MM.1S (cell line): ENCODE results near the gene PCDH1.

ENCODE experiments used
- DNase-seq: peaks from one replicate; pipeline ENCODE4 v3.0.0-alpha.2; 2015
- H2AFZ ChIP-seq: fragments of 300-600 bp; sonication (generic); 2 replicates; pipeline ENCODE4 v1.6.0; 2016; ENCODE audit warnings: antibody characterized with exemption, low read length
- H3F3A ChIP-seq: fragments of 300-600 bp; sonication (generic); 2 replicates; pipeline ENCODE4 v1.6.1; 2016; ENCODE audit warnings: mild to moderate bottlenecking, antibody characterized with exemption, low read length, moderate library complexity, mixed read lengths; ENCODE audit not compliant: insufficient read depth
- H3K27ac ChIP-seq: fragments of 300-600 bp; sonication (generic); 2 replicates; pipeline ENCODE4 v1.5.1; 2016; ENCODE audit warnings: mild to moderate bottlenecking, low read length
- H3K27me3 ChIP-seq: fragments of 300-600 bp; sonication (generic); replicated peaks from 2 replicates; pipeline ENCODE4 v1.6.0; 2016; ENCODE audit warnings: low read length; ENCODE audit not compliant: insufficient read depth
- H3K36me3 ChIP-seq: fragments of 300-600 bp; sonication (generic); replicated peaks from 2 replicates; pipeline ENCODE4 v1.6.1; 2016; ENCODE audit warnings: mild to moderate bottlenecking, low read length, mixed read lengths; ENCODE audit not compliant: insufficient read depth
- H3K4me1 ChIP-seq: fragments of 300-600 bp; sonication (generic); 2 replicates; pipeline ENCODE4 v1.6.1; 2016; ENCODE audit warnings: low read length, mixed read lengths
- H3K4me2 ChIP-seq: fragments of 300-600 bp; sonication (generic); 2 replicates; pipeline ENCODE4 v1.6.0; 2016; ENCODE audit warnings: low read depth, low read length
- H3K4me3 ChIP-seq: fragments of 300-600 bp; sonication (generic); 2 replicates; pipeline ENCODE4 v1.5.1; 2016; ENCODE audit warnings: low read length, mixed read lengths
- H3K79me2 ChIP-seq: fragments of 300-600 bp; sonication (generic); 2 replicates; pipeline ENCODE4 v1.6.1; 2016; ENCODE audit warnings: mixed run types, low read length, mixed read lengths
- H3K9ac ChIP-seq: fragments of 300-600 bp; sonication (generic); 2 replicates; pipeline ENCODE4 v1.6.1; 2016; ENCODE audit warnings: low read length, mixed read lengths
- H3K9me2 ChIP-seq: fragments of 300-600 bp; sonication (generic); replicated peaks from 2 replicates; pipeline ENCODE4 v1.6.1; 2016; ENCODE audit warnings: mild to moderate bottlenecking, low read length, mixed read lengths; ENCODE audit not compliant: insufficient read depth
- H3K9me3 ChIP-seq: fragments of 300-600 bp; sonication (generic); replicated peaks from 2 replicates; pipeline ENCODE4 v1.6.1; 2016; ENCODE audit warnings: mild to moderate bottlenecking, low read length, mixed read lengths; ENCODE audit not compliant: insufficient read depth
- H4K20me1 ChIP-seq: fragments of 300-600 bp; sonication (generic); 2 replicates; pipeline ENCODE4 v1.6.1; 2016; ENCODE audit warnings: mild to moderate bottlenecking, low read length, moderate library complexity, mixed read lengths; ENCODE audit not compliant: insufficient read depth
- EZH2 ChIP-seq: fragments of 300-600 bp; sonication (generic); optimal IDR thresholded peaks from 2 replicates; pipeline ENCODE3; 2017; ENCODE audit warnings: low read depth, mild to moderate bottlenecking, antibody characterized with exemption, low read length, mixed read lengths
- EZH2phosphoT487 ChIP-seq: fragments of 300-600 bp; sonication (generic); IDR thresholded peaks from 2 replicates; pipeline ENCODE4 v1.6.1; 2018; ENCODE audit warnings: antibody characterized with exemption, low read length
- TF ChIP-seq, protein P1 (sequence below): fragments of 300-600 bp; sonication (generic); IDR thresholded peaks from 2 replicates; pipeline ENCODE4 v1.5.1; 2016; ENCODE audit warnings: antibody characterized with exemption, low read length, mixed read lengths

Gene PCDH1

DNA sequence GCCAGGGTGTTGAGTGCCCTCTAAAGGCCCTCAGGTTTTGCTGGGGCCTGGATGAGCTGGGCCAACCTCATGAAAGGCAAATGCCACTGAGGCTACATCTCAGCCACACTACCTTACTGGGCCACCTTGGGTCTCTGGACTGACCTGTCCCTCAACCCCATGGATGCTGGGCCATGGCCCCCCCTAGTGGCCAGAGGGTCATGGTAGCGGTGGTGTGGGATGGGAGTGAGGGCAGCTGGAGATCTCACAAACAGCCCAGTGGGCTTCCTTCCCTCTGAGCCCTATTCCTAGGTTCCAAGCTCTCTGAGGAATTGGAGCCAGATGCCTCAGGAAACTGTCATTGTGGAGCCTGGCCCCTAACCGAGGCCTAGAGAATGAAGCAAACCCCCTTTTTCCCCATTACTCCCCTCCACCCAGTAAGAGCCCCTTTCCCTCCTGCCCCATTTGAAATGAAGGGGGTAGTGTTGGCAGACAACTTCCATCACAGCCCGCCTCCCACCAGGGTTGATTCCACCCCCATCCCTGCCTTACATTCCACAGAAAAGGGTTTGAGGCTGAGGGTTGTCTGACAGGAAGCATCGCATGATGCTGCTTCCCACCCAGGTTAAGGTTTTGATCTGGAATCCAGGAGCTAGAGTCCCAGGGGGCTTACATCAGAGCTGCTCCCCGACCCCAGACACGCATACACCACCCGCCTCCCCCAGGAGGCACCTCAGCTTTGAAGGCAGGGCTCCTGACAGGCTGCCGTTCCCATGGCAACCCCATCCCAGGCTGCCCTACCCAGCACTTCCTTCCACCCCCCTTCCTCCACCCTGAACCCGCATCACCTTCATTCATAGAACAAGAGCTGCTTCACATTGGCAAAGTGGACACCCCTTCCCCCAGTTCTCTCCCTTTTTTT lies 63.9 kb downstream of the PCDH1 start:
- TF ChIP-seq, protein P1, sequence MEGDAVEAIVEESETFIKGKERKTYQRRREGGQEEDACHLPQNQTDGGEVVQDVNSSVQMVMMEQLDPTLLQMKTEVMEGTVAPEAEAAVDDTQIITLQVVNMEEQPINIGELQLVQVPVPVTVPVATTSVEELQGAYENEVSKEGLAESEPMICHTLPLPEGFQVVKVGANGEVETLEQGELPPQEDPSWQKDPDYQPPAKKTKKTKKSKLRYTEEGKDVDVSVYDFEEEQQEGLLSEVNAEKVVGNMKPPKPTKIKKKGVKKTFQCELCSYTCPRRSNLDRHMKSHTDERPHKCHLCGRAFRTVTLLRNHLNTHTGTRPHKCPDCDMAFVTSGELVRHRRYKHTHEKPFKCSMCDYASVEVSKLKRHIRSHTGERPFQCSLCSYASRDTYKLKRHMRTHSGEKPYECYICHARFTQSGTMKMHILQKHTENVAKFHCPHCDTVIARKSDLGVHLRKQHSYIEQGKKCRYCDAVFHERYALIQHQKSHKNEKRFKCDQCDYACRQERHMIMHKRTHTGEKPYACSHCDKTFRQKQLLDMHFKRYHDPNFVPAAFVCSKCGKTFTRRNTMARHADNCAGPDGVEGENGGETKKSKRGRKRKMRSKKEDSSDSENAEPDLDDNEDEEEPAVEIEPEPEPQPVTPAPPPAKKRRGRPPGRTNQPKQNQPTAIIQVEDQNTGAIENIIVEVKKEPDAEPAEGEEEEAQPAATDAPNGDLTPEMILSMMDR = peak; percentile 60
- no peak for TF ChIP-seq EZH2
- no peaks in the 10 kb centered on the region for H3K4me1 ChIP-seq
- H3K79me2 ChIP-seq = no peaks in the 10 kb centered on the region
- no peaks in the 10 kb centered on the region for H3K27me3 ChIP-seq
- DNase-seq = no peak
- H3F3A ChIP-seq = no peaks in the 10 kb centered on the region
- H4K20me1 ChIP-seq = no peaks in the 10 kb centered on the region
- H3K27ac ChIP-seq = no peak overlapping the region
- no peaks in the 10 kb centered on the region for H3K36me3 ChIP-seq
- H3K4me2 ChIP-seq = no peak overlapping the region
- no peak overlapping the region for H3K4me3 ChIP-seq
- H3K9me3 ChIP-seq = no peaks in the 10 kb centered on the region
- no peak overlapping the region for H2AFZ ChIP-seq
- no peak overlapping the region for H3K9ac ChIP-seq
- H3K9me2 ChIP-seq = no peaks in the 10 kb centered on the region

DNA sequence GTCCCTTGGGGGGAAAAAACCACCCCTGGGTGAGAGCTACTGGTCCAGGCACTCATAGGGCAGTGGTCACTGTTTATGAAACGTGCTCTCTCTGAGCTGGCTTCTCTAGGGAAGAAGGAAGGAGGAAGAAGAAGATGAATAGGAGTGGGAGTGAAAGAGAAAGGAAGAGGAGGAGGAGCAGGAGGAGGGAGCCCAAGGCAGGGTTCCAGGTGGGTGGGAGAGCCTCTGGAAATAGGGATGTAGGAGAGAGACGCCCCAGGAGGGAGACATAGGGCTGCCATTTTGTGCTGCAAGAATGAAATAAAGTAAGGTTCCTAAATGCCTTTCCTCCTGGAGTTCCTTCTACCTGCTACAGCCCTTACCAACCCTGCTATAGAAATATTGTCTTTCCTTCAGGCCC lies 65.7 kb downstream of the PCDH1 start:
- H3K4me2 ChIP-seq = no peak overlapping the region
- H3F3A ChIP-seq = no peaks in the 10 kb centered on the region
- TF ChIP-seq, protein P1 = no peak
- no peak for TF ChIP-seq EZH2
- TF ChIP-seq EZH2phosphoT487 = no peak
- no peaks in the 10 kb centered on the region for H3K27me3 ChIP-seq
- H3K9me2 ChIP-seq = no peaks in the 10 kb centered on the region
- H3K27ac ChIP-seq = no peak overlapping the region
- no peak overlapping the region for H3K9ac ChIP-seq
- no peaks in the 10 kb centered on the region for H4K20me1 ChIP-seq
- no peaks in the 10 kb centered on the region for H3K36me3 ChIP-seq
- no peak overlapping the region for H2AFZ ChIP-seq
- no peak overlapping the region for H3K4me3 ChIP-seq
- no peaks in the 10 kb centered on the region for H3K9me3 ChIP-seq
- H3K4me1 ChIP-seq = no peaks in the 10 kb centered on the region
- DNase-seq = no peak
- H3K79me2 ChIP-seq = no peaks in the 10 kb centered on the region

DNA sequence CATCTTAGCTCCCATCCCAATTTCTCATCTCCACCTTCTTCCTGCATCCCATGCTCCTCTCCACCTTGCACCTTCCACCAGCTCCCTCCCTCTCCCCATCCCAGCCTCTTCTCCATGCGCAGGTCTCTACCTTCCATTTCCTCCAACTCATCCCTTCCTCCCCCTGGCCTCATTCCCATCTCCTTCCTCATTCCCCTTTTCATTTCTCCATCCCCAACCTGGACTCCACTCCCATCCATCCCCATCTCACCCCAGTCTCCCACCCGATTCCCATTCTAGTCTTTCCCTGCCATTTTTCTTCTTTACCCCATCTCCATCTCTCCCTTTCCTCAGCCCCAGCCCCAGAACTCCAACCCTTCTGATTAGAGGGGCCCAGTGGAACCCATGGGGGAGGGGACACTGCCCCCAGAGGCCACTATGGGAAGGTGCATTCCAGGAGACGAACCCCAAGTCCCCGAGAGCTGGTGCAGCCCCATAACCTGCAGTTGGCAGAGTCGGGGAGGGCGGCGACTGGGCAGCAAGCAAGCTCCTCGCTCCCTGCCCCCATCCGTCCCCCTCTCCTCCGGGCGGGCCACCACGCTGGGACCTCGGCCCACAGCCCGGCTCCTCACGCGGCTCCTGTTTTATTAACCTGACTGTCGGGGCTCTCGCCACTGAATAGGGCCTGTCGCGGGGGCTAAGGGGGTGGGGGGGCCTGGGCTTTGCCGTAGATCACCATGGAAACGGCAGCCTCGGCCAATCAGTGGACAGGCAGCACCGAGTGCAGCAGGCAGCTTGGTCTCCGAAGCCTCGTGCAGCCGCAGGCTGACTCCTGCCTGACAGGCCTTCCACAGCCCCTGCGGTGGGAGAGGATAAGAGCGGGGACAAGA lies 66.7 kb downstream of the PCDH1 start:
- H3K4me2 ChIP-seq = no peak overlapping the region
- no peaks in the 10 kb centered on the region for H3K79me2 ChIP-seq
- no peaks in the 10 kb centered on the region for H3K27me3 ChIP-seq
- no peak overlapping the region for H3K4me3 ChIP-seq
- no peak overlapping the region for H2AFZ ChIP-seq
- DNase-seq = peak; percentile 12
- H3K9me2 ChIP-seq = no peaks in the 10 kb centered on the region
- H3F3A ChIP-seq = no peaks in the 10 kb centered on the region
- H3K36me3 ChIP-seq = no peaks in the 10 kb centered on the region
- no peak overlapping the region for H3K27ac ChIP-seq
- TF ChIP-seq, protein P1 = peak; percentile 76
- no peak for TF ChIP-seq EZH2
- H3K9me3 ChIP-seq = no peaks in the 10 kb centered on the region
- H4K20me1 ChIP-seq = no peaks in the 10 kb centered on the region
- no peaks in the 10 kb centered on the region for H3K4me1 ChIP-seq
- no peak overlapping the region for H3K9ac ChIP-seq
